Measurements from ENCODE around the gene BEAN1.

- TF ChIP-seq SIN3A (IDR thresholded peaks at IDR 0.05; ENCODE audit: borderline replicate concordance, insufficient read depth, low read depth, low read length): no peak
- no peak for TF ChIP-seq POLR2AphosphoS5 (IDR thresholded peaks at IDR 0.05; ENCODE audit: low read depth, low read length)
- TF ChIP-seq REST (IDR thresholded peaks at IDR 0.05; ENCODE audit: insufficient read depth in 1 of 2, low read depth in 2 of 2, low read length in 1 of 2): no peak
These were observed 14.9 kb upstream of the BEAN1 start for GRCh38 chr16:66412182-66412581.

All from Panc1 (cell line).